Esophagus squamous epithelium (tissue), 4 donors: ENCODE results near the gene CABP2.

Experiments
- CTCF ChIP-seq, 6 experiments: fragments of 450-650 bp in 4 of 6; fragments of 200-600 bp in 2 of 6; sonication (generic) in 2 of 6; IDR thresholded peaks; one replicate each; pipeline ENCODE4 v1.5.1; 2016 to 2019; ENCODE audit warnings: antibody characterized with exemption in 6 of 6, mild to moderate bottlenecking in 4 of 6, moderate library complexity in 4 of 6
- POLR2A ChIP-seq, 4 donors: fragments of 450-650 bp; IDR thresholded peaks; one replicate each; pipeline ENCODE4 v1.6.1; 2017; ENCODE audit warnings: antibody characterized with exemption in 4 of 4, mild to moderate bottlenecking in 4 of 4, moderate library complexity in 3 of 4

- TF ChIP-seq CTCF (IDR thresholded peaks at IDR 0.05) (no peak), POLR2A (IDR thresholded peaks at IDR 0.05) (no peak)
Measured at GRCh38 chr11:67521924-67522323, 1.3 kb downstream of the CABP2 start.
